HG03575 (cell line): ENCODE measurements around the gene CALML4.
"Not testable (repeated sequence)": the region's sequence is repeated elsewhere in the genome, so short reads cannot be mapped to it uniquely, and the experiment has no call there.

Experiments used
- ATAC-seq: cut with Tn5 transposase; IDR thresholded peaks from one replicate; pipeline ENCODE4 v1.9.1; 2021; ENCODE audit not compliant: unreplicated experiment, insufficient number of reproducible peaks, low FRiP score; ENCODE audit errors: extremely low read depth

CALML4 gene

GRCh38 chr15:68210409-68210756 is 5.3 kb upstream of the CALML4 start:
- no peak for ATAC-seq

DNA sequence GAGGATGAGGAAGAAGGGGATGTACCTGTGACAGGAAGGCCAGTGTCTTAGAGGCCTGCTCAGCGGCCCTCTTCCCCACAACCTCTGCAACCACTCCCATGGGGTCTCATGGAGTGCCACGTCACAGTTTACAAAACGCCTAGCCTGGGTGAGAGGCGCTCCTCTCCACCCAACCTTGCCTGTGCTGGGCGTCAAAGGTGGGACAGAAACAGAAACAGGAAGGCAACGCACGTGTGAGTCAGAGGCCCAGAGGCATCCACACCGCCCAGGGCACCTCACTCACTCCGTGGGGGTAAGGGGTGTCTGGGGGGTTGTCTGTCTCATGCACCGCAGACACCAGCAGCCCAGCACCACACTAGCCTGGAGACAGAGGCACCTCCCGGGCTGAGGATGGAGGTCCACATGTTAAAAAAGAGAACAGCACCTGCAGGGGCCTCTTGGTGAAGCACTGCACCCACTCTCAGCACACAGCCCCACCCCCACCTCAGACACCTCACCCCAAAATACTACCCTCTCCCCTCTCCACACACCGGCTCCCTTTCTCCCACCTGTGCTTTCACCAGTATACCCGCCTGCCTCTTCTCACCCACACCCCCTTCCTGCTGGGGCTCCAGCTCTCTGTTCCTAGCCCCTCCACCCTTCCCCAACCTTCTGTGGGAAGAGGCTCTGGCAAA is 4.7 kb upstream of the CALML4 start:
- no peak for ATAC-seq

DNA sequence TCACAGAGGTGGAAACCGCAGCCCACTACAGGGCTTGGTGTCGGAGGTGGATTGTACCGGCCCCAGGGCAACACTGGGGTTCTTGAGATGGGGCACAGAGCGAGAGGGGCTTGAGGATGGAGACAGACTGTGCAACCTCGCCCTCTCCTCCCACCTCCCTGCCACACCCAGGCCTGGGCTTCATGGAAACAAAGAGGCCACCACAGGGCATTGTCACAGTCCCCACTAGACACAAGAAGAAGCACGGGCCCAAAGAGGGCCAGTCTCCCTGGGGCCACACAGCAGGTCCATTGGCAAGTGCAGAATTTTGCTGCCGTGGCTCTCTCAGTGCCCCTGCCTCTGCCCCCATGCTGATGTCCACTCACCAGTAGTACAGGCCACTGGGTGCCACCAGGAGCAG is 4.1 kb upstream of the CALML4 start:
- ATAC-seq = no peak

GRCh38 chr15:68208636-68209240 is 3.6 kb upstream of the CALML4 start:
- ATAC-seq = no peak

GRCh38 chr15:68208136-68208535 is 3.0 kb upstream of the CALML4 start:
- ATAC-seq = no peak

GRCh38 chr15:68207176-68207935 is 2.2 kb upstream of the CALML4 start:
- no peak for ATAC-seq

DNA sequence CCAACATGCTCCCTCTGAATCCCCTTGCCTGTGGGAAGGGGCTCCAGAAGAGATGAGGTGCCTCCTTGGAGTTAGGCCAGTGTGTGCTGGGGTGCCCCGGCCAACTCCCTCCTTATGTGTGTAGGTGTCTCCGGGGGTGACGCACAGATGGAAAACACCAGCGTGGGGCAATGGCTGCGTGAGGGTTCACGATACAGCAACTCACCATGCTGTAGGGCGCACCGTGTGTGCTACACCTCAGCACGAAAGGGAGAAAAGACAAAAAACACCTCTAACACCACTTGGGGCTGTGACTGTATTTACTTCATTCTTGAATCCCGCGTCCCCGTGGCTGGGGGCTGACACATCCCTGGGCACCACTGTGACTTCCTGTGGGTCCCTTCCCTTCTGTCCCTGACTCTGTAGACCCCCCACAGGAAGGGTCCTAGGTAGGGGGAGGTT is 1.6 kb upstream of the CALML4 start:
- no peak for ATAC-seq

DNA sequence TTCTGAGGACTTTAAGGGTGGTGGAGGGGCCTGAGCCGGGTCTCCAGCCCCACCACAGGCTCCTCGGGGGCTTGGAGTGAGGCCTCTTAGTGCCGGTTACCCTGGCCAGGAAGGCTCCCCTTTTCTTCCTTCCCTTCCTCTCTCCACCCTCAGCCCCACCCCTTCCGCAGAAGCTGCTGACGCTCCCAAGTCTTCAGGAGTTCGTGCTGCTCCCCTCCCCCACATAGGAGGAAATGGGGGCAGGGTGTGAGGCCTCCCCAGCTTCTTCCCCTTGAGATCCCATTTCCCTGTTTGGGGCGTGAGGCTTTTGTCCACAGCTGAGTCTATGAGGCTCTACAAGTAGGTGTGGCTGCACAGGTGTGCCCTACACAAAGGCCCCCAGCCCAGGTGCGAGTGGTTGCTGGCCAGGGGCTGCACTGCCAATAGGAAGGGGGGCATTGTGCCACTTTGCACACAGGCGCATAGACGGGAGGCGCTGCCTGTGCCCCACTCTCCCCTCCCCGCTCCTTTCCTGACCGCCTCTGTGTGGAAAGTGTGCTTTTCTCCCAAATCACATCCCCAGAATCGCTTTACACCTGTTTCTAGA is 915 bp upstream of the CALML4 start:
- no peak for ATAC-seq

GRCh38 chr15:68205558-68205944 is 419 bp upstream of the CALML4 start:
- ATAC-seq = no peak

- ATAC-seq = no peak
Measured at GRCh38 chr15:68204361-68204760, 771 bp downstream of the CALML4 start.

DNA sequence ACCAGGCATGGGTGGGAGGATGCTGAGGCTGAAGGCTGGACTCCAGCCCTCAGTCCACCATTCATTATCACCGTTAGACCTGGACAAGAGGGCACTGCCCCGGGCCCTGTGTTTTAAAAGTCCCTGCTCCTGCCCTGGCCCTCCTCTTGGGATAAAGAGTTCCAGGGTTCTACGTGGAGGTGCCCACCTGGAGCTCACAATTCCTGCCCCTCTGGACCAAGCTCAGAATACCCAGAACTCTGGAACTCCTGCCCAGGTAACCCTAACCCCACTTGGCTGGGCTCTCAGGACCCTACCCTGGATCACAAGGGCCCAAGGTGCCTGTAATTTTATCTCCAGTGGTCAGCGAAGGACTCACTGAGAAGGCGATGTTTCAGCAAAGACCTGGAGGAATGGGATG is 1.2 kb downstream of the CALML4 start:
- ATAC-seq = no peak

GRCh38 chr15:68203486-68203885 is 1.6 kb downstream of the CALML4 start:
- ATAC-seq = no peak

- not testable (repeated sequence) for ATAC-seq
Measured at GRCh38 chr15:68202994-68203393, 2.1 kb downstream of the CALML4 start.

- no peak for ATAC-seq
Measured at GRCh38 chr15:68201879-68202261, 3.3 kb downstream of the CALML4 start.

- ATAC-seq = no peak
Measured at GRCh38 chr15:68201153-68201878, 3.8 kb downstream of the CALML4 start.

DNA sequence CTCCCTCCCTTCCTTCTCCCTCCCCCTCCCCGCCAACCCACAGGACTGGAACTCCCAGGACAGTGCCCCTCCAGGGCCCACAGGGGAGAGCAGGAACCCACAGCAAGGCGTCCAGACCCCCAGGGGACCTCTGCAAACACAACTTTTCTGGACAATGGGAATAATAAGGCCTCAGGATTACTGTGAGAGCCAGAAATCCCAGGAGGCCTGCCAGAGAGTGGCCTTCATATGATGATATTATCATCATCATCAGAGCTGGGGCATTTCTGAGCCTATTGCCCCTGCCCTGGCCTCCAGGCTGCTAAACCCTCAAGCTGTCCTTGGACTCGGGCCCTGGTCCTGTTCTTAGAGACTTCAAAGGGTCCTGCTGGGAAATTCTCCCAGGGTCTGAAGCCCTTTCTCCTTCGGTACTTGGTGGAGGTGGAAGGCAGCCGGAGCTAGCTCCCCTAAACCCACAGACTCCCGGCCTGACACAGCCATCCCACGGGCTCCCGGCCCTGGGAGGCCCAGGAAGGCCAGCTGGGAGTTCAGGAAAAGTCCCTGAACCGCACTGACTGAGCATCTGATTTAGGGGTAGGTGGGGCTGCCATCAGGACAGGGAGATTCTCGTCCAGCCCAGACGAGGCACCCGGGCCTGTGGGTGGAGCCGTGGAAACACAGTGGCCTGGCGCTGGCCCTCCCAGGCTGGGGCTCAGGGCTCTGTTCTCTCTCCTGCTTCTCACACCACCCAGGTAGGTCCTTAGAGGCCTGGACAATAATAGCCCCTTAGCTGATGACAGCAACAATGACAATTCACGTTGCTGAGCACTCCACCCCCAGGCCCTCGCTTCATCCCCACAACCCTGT is 4.9 kb downstream of the CALML4 start:
- ATAC-seq = no peak

GRCh38 chr15:68199340-68199739 is 5.8 kb downstream of the CALML4 start:
- no peak for ATAC-seq

DNA sequence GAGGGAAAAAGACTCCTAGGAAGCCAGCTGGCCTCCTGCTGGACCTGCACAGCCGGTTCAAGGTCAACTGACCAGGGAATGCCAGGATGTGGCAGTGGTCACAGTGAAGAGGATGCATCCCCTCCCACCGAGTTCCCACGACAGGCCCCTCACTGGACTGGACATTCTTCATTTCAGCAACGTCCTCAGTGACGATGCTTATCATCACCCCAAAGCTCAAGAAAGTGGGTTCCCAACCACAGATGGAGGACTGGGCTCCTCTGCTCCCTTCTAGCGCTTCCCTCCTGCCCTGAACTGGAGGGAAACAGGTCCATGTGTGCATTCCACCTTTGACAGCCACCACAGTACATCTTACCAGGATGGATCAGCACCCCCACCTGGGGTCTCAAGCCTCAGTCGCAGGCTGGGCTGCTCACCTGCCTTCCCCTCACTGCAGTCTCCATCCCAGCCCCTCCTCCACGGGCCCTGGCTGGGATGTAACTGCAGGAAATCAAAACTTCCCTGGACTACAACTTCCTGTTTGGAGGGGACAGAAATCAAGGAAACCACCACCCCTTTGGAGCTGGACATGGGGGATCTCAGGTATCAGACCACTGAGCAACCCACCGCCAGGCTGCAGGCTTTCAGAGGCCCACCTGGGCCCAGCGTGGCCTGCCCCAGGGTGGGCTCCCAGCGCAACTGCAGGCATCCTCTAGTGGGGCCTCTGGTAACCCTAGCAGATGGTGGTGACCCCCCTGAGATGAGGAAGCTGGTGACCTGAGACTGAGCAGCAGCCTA is 7.3 kb downstream of the CALML4 start:
- no peak for ATAC-seq
